Measurements from ENCODE around the gene TMC1. TPM values are rescaled to one million over a fixed set of nuclear protein-coding genes. Genes with fewer than 3 reads are reported as not detected.
A peak's percentile ranks its signal among the peaks of the same experiment; 100 is the strongest.

TMC1 gene
- total and polyA plus RNA-seq, 2 of the 13 experiments (the other 11 are each of a cell fraction or from before 2014, with no cell fraction given): 0.02 to 0.03 TPM

DNA sequence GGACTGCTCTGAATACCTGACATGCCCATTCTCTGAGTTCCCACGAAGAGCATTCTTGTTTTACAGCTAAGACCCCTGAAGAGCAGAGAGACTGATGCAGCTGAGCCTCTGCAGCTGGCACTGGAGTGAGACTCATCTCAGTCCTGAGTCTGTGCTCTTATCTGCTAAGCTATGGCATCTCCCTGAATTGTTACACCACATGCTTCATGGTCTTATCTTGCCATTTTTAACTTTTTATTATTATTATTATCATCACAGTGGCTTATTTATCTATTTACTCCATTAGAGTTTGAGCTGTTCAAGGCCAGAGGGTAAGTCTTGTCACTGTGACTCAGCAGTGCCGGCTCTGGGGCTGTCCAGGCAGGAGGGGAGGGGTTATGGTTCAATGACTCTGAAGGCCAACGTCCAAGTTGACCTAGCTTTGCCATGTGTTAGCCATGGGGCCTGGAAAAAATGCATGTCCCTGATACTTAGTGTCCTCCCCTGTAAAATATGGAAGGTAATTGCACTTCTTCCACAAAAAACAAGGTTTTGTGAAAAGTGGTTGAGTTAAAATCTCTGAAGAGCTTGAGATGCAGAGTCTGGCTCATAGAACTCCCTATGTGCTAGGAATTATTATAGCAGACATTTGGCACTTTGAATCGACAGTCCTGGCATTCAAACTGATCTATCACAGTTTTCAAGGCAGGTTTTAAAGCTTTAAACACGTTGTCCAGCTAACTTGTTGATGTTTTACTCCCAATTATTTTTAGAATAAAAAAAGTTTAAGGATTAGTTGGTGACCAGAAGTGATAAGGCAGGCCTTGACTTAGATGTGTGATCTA, 336.9 kb downstream of the TMC1 start (continued):
- TF ChIP-seq, protein P1, sequence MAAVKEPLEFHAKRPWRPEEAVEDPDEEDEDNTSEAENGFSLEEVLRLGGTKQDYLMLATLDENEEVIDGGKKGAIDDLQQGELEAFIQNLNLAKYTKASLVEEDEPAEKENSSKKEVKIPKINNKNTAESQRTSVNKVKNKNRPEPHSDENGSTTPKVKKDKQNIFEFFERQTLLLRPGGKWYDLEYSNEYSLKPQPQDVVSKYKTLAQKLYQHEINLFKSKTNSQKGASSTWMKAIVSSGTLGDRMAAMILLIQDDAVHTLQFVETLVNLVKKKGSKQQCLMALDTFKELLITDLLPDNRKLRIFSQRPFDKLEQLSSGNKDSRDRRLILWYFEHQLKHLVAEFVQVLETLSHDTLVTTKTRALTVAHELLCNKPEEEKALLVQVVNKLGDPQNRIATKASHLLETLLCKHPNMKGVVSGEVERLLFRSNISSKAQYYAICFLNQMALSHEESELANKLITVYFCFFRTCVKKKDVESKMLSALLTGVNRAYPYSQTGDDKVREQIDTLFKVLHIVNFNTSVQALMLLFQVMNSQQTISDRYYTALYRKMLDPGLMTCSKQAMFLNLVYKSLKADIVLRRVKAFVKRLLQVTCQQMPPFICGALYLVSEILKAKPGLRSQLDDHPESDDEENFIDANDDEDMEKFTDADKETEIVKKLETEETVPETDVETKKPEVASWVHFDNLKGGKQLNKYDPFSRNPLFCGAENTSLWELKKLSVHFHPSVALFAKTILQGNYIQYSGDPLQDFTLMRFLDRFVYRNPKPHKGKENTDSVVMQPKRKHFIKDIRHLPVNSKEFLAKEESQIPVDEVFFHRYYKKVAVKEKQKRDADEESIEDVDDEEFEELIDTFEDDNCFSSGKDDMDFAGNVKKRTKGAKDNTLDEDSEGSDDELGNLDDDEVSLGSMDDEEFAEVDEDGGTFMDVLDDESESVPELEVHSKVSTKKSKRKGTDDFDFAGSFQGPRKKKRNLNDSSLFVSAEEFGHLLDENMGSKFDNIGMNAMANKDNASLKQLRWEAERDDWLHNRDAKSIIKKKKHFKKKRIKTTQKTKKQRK (IDR thresholded peaks at IDR 0.05; ENCODE audit: low read length): no peak
- peak; percentile 51; the same call in 1 of the 2 replicates for TF ChIP-seq ZNF772 (CRISPR knock-in tag; IDR thresholded peaks at IDR 0.05)
- peak; percentile 72; the same call in 1 of the 2 replicates for TF ChIP-seq ZNF12 (CRISPR knock-in tag; IDR thresholded peaks at IDR 0.05)
- no peak for TF ChIP-seq RORA (CRISPR knock-in tag; IDR thresholded peaks at IDR 0.05)
- TF ChIP-seq, protein P2, sequence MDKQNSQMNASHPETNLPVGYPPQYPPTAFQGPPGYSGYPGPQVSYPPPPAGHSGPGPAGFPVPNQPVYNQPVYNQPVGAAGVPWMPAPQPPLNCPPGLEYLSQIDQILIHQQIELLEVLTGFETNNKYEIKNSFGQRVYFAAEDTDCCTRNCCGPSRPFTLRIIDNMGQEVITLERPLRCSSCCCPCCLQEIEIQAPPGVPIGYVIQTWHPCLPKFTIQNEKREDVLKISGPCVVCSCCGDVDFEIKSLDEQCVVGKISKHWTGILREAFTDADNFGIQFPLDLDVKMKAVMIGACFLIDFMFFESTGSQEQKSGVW (CRISPR knock-in tag; IDR thresholded peaks at IDR 0.05; ENCODE audit: borderline replicate concordance): no peak
- no peak for TF ChIP-seq PLRG1 (conservative IDR thresholded peaks at IDR 0.05)
- TF ChIP-seq, protein P3, sequence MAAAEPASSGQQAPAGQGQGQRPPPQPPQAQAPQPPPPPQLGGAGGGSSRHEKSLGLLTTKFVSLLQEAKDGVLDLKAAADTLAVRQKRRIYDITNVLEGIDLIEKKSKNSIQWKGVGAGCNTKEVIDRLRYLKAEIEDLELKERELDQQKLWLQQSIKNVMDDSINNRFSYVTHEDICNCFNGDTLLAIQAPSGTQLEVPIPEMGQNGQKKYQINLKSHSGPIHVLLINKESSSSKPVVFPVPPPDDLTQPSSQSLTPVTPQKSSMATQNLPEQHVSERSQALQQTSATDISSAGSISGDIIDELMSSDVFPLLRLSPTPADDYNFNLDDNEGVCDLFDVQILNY (CRISPR knock-in tag; conservative IDR thresholded peaks at IDR 0.05): no peak
- no peak for TF ChIP-seq ZEB1 (IDR thresholded peaks at IDR 0.05; ENCODE audit: insufficient replicate concordance, low read depth)
- TF ChIP-seq CAMTA2 (CRISPR knock-in tag; IDR thresholded peaks at IDR 0.05; ENCODE audit: borderline replicate concordance): no peak
- TF ChIP-seq SOX5 (CRISPR knock-in tag; IDR thresholded peaks at IDR 0.05; ENCODE audit: borderline replicate concordance): no peak; the same call in 1 of the 2 replicates
- TF ChIP-seq ZMYM3 (CRISPR knock-in tag; IDR thresholded peaks at IDR 0.05): peak; percentile 82
- TF ChIP-seq POLR2G (IDR thresholded peaks at IDR 0.05; ENCODE audit: low read depth, low read length): peak; percentile 51
- TF ChIP-seq EHMT2 (IDR thresholded peaks at IDR 0.05; ENCODE audit: borderline replicate concordance, low read depth, low read length): peak; percentile 96; the same call in 1 of the 2 replicates
- TF ChIP-seq ASH2L (IDR thresholded peaks at IDR 0.05; ENCODE audit: insufficient read length, low read depth, low read length): peak; percentile 66
- peak; percentile 95 for TF ChIP-seq POGZ (CRISPR knock-in tag; IDR thresholded peaks at IDR 0.05)
- TF ChIP-seq ZNF850 (CRISPR knock-in tag; conservative IDR thresholded peaks at IDR 0.05): no peak
- no peak for TF ChIP-seq SYNCRIP (IDR thresholded peaks at IDR 0.05; ENCODE audit: insufficient read depth, low read depth, low read length)
- no peak for TF ChIP-seq EED (CRISPR knock-in tag; IDR thresholded peaks at IDR 0.05)
- TF ChIP-seq ZSCAN9 (CRISPR knock-in tag; IDR thresholded peaks at IDR 0.05; ENCODE audit: borderline replicate concordance): no peak
- TF ChIP-seq TSC22D2 (CRISPR knock-in tag; IDR thresholded peaks at IDR 0.05; ENCODE audit: borderline replicate concordance): peak; percentile 58; the same call in 1 of the 2 replicates
- TF ChIP-seq, protein P4, sequence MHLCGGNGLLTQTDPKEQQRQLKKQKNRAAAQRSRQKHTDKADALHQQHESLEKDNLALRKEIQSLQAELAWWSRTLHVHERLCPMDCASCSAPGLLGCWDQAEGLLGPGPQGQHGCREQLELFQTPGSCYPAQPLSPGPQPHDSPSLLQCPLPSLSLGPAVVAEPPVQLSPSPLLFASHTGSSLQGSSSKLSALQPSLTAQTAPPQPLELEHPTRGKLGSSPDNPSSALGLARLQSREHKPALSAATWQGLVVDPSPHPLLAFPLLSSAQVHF (CRISPR knock-in tag; IDR thresholded peaks at IDR 0.05): no peak
- TF ChIP-seq, protein P5, sequence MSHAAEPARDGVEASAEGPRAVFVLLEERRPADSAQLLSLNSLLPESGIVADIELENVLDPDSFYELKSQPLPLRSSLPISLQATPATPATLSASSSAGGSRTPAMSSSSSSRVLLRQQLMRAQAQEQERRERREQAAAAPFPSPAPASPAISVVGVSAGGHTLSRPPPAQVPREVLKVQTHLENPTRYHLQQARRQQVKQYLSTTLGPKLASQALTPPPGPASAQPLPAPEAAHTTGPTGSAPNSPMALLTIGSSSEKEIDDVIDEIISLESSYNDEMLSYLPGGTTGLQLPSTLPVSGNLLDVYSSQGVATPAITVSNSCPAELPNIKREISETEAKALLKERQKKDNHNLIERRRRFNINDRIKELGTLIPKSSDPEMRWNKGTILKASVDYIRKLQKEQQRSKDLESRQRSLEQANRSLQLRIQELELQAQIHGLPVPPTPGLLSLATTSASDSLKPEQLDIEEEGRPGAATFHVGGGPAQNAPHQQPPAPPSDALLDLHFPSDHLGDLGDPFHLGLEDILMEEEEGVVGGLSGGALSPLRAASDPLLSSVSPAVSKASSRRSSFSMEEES (CRISPR knock-in tag; IDR thresholded peaks at IDR 0.05): peak; percentile 79
- peak; percentile 61 for TF ChIP-seq THAP11 (CRISPR knock-in tag; IDR thresholded peaks at IDR 0.05)

Measured in HepG2 (cell line).